ENCODE data around the gene CD3G. TPM values are rescaled to one million over a fixed set of nuclear protein-coding genes. Genes with fewer than 3 reads are reported as not detected.

The CD3G gene
- total and polyA plus RNA-seq, 2 of the 8 experiments (the other 6 are each of a cell fraction or from before 2014, with no cell fraction given) = not detected

DNA sequence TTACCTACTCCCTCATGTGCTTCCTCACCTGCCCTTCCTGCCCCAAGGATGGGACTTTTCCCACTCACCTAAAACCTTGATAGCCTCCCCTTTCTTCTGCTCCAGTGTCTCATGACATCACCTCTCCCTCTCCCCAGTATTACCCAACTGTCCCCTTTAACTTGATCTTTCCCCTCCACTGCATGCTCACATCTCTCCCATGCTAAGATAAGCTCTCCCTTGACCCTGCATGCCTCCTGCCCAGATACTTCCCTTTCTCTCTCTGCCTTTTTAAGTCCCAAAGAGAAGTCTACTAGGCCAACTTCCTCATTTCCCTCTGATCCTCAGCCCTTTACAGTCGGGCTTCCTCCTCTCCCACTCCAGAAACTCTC, 24.8 kb upstream of the CD3G start:
- no peak overlapping the region for H3K9ac ChIP-seq (replicated peaks in 1 of 4; ENCODE audit: extremely low read depth in 1 of 4, low read depth in 3 of 4, low read length in 3 of 4)
- H3K23me2 ChIP-seq (ENCODE audit: low read depth, low read length) = peaks cover 9% of the 10 kb centered on the region; the same call in 1 of the 2 replicates
- FAIRE-seq (no peak), DNase-seq (ENCODE audit: low read depth in 1 of 2, low spot score in 2 of 2) (no peak)
- H2BK5ac ChIP-seq (ENCODE audit: low read depth, low read length) = no peak overlapping the region
- H3K56ac ChIP-seq (replicated peaks; ENCODE audit: insufficient read length, low read depth, low read length) = no peak overlapping the region
- no peak overlapping the region for H4K91ac ChIP-seq (replicated peaks; ENCODE audit: insufficient read length, low read length)
- H4K5ac ChIP-seq (ENCODE audit: insufficient read length, low read depth, low read length) = no peak overlapping the region
- POLR2A ChIA-PET (ENCODE audit: partially characterized antibody) = no interaction called here
- CTCF ChIA-PET (ENCODE audit: partially characterized antibody) = interaction anchor here (0.6 to 1.2 kb wide), 3 partner anchors 23 to 143 kb away, joined by 3 to 4 read pairs (median 3); partner anchors contain the start of gene SCN2B
- peaks cover 7 to 11% (median 7%) of the 10 kb centered on the region in 4 experiments for H3K4me1 ChIP-seq (replicated peaks in 1 of 4; ENCODE audit: control insufficient read depth in 3 of 4, insufficient read depth in 4 of 4, low read length in 3 of 4)
- H3K79me2 ChIP-seq (ENCODE audit: control insufficient read depth in 1 of 2, insufficient read depth in 2 of 2, low read length in 2 of 2) = no peaks in the 10 kb centered on the region
- no peak overlapping the region for H3K14ac ChIP-seq (ENCODE audit: insufficient read length)
- no peak overlapping the region for H3K23ac ChIP-seq (ENCODE audit: insufficient read length)
- no peak overlapping the region for H2BK20ac ChIP-seq (ENCODE audit: low read length)
- no peak overlapping the region for H2BK12ac ChIP-seq (ENCODE audit: low read depth, low read length)
- H3K4ac ChIP-seq (replicated peaks; ENCODE audit: insufficient read length, low read depth, low read length) = no peak overlapping the region
- H3K4me2 ChIP-seq (ENCODE audit: insufficient read depth in 1 of 2, low read depth in 2 of 2, low read length in 2 of 2) = no peak overlapping the region
- no peak overlapping the region for H2AFZ ChIP-seq (ENCODE audit: low read length)
- H3K27ac ChIP-seq (ENCODE audit: low read depth, low read length) = no peak overlapping the region
- no peak overlapping the region for H2BK120ac ChIP-seq (replicated peaks; ENCODE audit: low read depth, low read length)
- H4K8ac ChIP-seq (ENCODE audit: extremely low read depth, insufficient read depth, low read length) = no peak overlapping the region
- 83% methylated on average over 1 of the region's 1 CpG; no CpG with 5 or more reads in 1 of the 2 experiments for WGBS, 2 experiments (ENCODE audit: extremely low coverage in 1 of 2, insufficient coverage in 1 of 2, insufficient read length in 1 of 2, insufficient replicate concordance in 2 of 2, low coverage in 1 of 2, low lambda C conversion rate in 2 of 2, missing lambda C conversion rate in 1 of 2)
- H3K36me3 ChIP-seq (ENCODE audit: control insufficient read depth in 2 of 4, insufficient read depth in 4 of 4, low read length in 3 of 4) = no peaks in the 10 kb centered on the region
- no peak overlapping the region for H2BK15ac ChIP-seq (ENCODE audit: low read length)
- no peaks in the 10 kb centered on the region for H3K9me3 ChIP-seq (ENCODE audit: insufficient read depth in 2 of 2, low read depth in 1 of 2, low read length in 1 of 2)
- H2AK5ac ChIP-seq (ENCODE audit: low read depth, low read length) = no peak overlapping the region
- no peaks in the 10 kb centered on the region for H4K20me1 ChIP-seq (replicated peaks in 1 of 2; ENCODE audit: control insufficient read depth in 1 of 2, insufficient read depth in 2 of 2, low read length in 2 of 2)
- peaks cover 0 to 4% (median 0%) of the 10 kb centered on the region in 4 experiments; a peak in 2 of 7 replicates for H3K27me3 ChIP-seq (replicated peaks in 1 of 4; ENCODE audit: control insufficient read depth in 3 of 4, extremely low read depth in 1 of 4, insufficient read depth in 3 of 4, low read length in 3 of 4)
- no peak overlapping the region for H3K4me3 ChIP-seq (ENCODE audit: extremely low read depth in 1 of 4, insufficient read depth in 2 of 4, low read depth in 3 of 4, low read length in 4 of 4)
- H3K18ac ChIP-seq (ENCODE audit: extremely low read depth, low read length) = no peak overlapping the region
- no peaks in the 10 kb centered on the region for H3K79me1 ChIP-seq (ENCODE audit: low read depth, low read length)
- TF ChIP-seq NANOG (IDR thresholded peaks at IDR 0.05; ENCODE audit: insufficient read depth, low read depth, low read length, poor library complexity, severe bottlenecking) = no peak
- no peak for TF ChIP-seq HDAC6 (IDR thresholded peaks at IDR 0.05; ENCODE audit: low read depth, low read length)
- TF ChIP-seq PHF8 (conservative IDR thresholded peaks at IDR 0.05; ENCODE audit: low read depth, low read length) = no peak
- TF ChIP-seq POU5F1 (IDR thresholded peaks at IDR 0.05; ENCODE audit: low read depth, low read length) = no peak
- TF ChIP-seq SIRT6 (IDR thresholded peaks at IDR 0.05; ENCODE audit: low read length) = no peak
- no peak for TF ChIP-seq ASH2L (IDR thresholded peaks at IDR 0.05; ENCODE audit: low read length)
- TF ChIP-seq, protein P1, sequence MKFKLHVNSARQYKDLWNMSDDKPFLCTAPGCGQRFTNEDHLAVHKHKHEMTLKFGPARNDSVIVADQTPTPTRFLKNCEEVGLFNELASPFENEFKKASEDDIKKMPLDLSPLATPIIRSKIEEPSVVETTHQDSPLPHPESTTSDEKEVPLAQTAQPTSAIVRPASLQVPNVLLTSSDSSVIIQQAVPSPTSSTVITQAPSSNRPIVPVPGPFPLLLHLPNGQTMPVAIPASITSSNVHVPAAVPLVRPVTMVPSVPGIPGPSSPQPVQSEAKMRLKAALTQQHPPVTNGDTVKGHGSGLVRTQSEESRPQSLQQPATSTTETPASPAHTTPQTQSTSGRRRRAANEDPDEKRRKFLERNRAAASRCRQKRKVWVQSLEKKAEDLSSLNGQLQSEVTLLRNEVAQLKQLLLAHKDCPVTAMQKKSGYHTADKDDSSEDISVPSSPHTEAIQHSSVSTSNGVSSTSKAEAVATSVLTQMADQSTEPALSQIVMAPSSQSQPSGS (IDR thresholded peaks at IDR 0.05; ENCODE audit: low read length) = no peak
- no peak for TF ChIP-seq SRF (IDR thresholded peaks at IDR 0.05; ENCODE audit: low read depth, low read length)
- no peak for TF ChIP-seq RNF2 (IDR thresholded peaks at IDR 0.05; ENCODE audit: borderline replicate concordance, low read depth, low read length, missing control alignments, poor library complexity, severe bottlenecking)
- TF ChIP-seq TAF1 (IDR thresholded peaks at IDR 0.05; ENCODE audit: low read depth, low read length) = no peak
- TF ChIP-seq KDM4A (IDR thresholded peaks at IDR 0.05; ENCODE audit: low read depth, low read length, severe bottlenecking) = no peak
- no peak for TF ChIP-seq SAP30 (IDR thresholded peaks at IDR 0.05; ENCODE audit: insufficient read depth, insufficient replicate concordance, low read length)
- no peak for TF ChIP-seq TBP (IDR thresholded peaks at IDR 0.05; ENCODE audit: low read depth, low read length)
